ENCODE measurements around the gene RPL37A.

The RPL37A gene

GRCh38 chr2:216498379-216499352, at the start of gene RPL37A:
Gene RPL37A (plus strand): TSS chr2:216498844. CDS start chr2:216498875, 31 bp downstream.
- peak; percentile 88 for DNase-seq

GRCh38 chr2:216450346-216450745, 48.3 kb upstream of the RPL37A start:
- no peak for DNase-seq

DNA sequence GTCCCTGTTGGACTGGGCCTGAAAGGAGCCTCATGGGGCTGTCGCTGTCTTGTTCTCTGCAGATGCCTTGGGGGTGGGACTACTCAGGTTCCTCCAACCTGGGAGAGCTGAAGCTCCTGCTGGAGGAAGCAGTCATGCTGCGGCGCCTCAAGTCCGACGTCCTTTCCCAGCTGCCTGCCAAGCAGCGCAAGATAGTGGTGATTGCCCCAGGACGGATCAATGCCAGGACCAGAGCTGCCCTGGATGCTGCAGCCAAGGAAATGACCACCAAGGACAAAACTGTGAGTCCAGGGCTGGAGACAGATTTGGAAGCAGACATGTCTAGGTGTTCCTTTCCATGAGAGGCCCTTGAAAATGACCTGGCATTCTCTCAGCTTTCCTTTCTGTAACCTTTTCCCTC, 47.9 kb upstream of the RPL37A start:
- DNase-seq, result no peak

GRCh38 chr2:216453955-216454614, 44.6 kb upstream of the RPL37A start:
- DNase-seq, result no peak

- DNase-seq, result no peak
Measured at GRCh38 chr2:216463148-216463547, 35.5 kb upstream of the RPL37A start.

DNA sequence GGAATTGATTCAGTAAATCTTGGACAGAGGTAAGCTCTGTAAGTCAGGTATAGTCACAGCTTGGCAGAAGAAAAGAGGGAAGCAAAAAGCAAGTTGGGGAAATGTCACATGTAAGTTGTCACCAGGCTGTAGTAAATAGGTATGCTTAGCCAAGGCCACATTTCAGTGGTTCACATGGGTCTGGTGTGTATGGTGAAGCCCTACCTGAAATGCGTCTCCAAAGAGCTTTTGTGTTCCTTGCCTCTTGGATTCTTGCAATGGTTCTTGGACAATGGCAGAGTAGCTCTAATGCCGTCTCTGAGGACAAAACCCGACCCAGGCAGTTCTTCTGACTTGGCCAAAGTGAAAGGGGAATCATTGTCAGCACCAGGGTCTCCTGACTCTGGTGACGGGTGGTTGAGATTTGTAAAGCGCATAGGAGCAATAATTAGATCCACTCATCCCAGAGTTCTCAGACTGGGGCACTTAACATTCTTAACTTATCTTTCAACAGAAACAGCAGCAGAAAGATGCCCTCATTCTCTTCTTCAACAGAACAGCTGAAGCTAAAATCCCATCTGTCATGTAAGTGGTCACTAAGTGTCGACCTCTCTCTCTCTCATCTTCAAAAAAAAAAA, 34.4 kb upstream of the RPL37A start:
- DNase-seq, result no peak

- DNase-seq, result no peak
Measured at GRCh38 chr2:216465579-216466195, 33.0 kb upstream of the RPL37A start.

DNA sequence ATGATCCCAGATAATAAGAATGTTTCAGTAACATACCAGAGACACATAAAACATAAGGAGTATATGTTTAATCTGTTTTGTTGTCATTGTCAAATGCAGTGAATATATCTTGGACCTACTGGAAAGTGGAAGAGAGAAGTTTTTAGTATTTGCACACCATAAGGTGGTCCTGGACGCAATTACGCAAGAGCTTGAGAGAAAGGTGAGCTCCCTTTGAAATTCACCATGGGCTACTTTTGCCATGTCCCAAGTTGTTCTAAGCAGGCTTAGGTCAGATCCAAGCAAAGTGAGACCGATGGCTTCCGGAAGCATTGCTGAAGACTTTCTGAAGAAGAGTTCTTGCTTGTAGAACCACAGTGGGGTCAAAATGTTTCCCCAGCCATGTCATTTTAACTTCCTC, 30.8 kb upstream of the RPL37A start:
- no peak for DNase-seq

GRCh38 chr2:216469661-216470060, 29.0 kb upstream of the RPL37A start:
- DNase-seq, result no peak

DNA sequence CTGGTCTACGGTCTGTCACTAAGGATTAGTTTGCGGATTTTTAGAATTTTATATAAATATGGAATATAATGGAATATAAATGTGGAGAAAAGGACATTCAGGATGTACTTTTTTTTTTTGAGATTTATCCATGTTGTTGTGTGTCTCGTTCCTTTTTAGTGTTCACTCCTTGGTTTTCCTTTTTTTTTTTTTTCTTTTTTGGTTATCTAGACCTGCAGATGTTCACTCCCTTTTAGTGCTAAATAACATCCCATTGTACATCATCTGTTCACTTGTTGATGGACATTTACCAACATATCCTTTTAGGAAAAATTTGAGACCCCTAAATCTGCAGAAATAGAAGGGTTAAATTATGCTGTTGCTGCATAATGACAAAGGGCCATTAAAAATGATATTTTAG, 25.5 kb upstream of the RPL37A start:
- DNase-seq, result no peak

- DNase-seq, result no peak
Measured at GRCh38 chr2:216474925-216475670, 23.5 kb upstream of the RPL37A start.

- no peak for DNase-seq
Measured at GRCh38 chr2:216475767-216476166, 22.9 kb upstream of the RPL37A start.

DNA sequence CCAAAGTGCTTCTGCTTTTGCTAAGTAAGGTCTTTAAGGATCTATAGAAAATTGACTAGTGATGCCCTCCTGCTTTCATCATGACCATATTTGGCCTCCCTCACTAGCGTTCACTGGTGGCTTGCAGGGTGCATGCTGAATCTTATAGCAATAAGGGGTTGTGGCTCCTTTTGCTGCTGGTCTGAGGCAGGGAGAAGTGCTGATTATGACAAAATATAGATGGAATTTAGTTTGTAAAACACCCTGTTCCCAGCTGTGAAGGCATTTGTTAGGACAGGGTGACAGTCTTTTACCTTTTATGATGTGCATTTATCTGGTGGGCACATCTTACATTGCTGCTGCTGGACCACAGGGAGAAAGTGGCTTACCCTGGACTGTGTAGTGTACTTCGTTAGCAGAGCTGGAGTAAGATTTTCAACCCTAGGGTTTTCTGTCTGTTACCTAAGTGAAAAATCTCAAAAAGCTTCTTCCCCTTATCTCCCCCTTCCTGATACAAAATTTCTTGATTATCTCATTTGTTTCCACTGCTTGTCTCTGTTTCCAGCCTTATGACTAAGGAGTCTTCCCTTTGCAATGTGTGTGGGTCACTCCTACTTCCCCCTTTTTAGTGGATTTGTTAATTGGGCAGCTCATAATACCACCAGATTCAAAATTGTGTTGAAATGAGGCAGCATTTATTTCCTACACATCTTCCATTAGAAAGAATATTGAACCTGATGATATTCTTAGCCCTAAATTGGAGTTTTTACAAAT, 21.2 kb upstream of the RPL37A start:
- DNase-seq, result no peak

GRCh38 chr2:216478151-216478550, 20.5 kb upstream of the RPL37A start:
- no peak for DNase-seq

DNA sequence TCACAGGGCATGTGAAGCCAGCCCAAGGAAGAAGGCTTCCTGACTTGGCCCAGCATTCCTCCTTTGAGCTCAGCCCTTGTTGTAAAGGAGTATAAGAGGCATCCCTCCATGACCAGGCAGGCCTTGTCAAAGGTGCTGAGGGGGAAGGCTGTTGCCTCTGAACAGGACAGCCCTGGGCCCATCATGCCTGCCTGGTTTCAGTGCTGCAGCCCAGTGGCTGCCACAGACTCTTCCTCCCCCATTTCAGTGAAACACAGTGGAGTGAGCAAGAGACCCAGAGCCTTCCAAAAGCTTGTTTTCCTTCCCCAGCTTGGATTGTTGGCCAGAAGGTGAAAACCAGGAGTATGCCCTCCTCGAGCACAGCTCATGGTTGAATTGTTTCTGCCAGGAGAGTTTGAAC, 19.9 kb upstream of the RPL37A start:
- DNase-seq, result no peak

- DNase-seq, result no peak
Measured at GRCh38 chr2:216480221-216480620, 18.4 kb upstream of the RPL37A start.

DNA sequence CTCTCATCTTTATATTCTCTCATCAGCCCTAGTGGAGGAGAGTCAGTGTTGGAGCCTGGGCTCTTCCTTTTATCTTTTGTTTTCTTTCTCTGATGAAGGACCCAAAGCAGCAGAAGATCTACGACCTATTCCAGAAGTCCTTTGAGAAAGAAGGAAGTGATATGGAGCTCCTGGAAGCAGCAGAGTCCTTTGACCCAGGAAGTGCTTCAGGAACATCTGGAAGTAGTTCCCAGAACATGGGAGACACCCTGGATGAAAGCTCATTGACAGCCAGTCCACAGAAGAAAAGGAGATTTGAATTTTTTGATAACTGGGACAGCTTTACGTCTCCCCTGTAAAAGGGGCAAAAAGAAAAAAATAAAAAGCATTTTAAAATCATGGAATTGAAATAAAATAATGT, 16.0 kb upstream of the RPL37A start:
- DNase-seq, result no peak

DNA sequence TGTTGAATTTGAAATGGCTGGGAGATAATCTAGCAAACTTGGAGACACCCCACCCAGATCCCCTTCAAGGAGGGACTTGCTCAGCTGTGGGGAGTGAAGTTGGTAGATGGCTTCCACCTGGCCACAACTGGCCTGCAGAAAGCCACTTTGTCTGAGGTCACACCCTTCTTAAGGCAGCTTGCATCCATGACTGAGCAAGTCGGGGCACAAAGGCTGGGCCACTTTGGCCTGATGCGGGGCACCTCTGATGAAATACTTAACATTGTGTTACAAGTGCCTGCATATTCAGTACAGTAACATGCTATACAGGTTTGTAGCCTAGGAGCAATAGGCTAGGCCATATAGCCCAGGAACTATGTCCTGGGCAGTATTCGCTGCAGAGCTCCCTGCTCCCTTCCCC, 13.4 kb upstream of the RPL37A start:
- DNase-seq, result no peak

DNA sequence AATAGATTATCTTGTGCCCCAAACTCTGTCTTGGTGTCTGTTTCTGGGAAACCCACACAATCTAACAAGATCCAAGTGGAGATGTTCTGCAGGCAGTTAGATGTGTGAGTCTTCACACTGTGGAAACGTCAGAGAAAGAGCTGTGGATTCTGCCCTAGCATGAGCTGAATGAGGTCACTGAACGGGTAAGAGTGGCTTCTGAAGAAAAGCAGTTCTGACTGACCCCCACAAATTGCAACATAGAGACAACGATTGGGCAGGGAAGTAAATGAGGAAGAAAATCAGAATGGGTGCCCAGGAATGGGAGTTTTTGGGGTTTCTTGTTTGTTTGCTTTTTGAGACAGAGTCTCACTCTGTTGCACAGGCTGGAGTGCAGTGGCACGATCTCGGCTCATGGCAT, 12.9 kb upstream of the RPL37A start:
- no peak for DNase-seq

GRCh38 chr2:216486271-216486670, 12.4 kb upstream of the RPL37A start:
- no peak for DNase-seq

DNA sequence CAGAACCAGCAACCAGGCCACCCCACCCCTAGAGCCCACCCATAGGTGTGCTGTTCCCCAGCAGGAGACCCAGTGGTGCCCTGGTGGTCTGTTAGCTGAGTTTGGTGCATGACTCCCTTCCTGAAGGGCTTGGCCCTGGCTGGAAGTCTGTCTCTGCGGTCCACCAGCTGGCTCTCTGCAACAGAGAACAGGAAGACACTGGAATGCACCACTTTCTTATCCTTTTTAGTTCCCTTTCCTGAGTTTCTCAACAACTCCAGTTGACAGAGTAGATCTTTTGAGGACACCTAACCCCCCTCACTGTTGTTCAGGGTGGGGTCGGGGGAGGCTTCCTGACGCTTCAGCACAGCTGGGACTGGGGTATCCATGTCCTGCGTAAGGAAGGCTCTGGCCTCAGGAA, 11.9 kb upstream of the RPL37A start:
- no peak for DNase-seq

GRCh38 chr2:216490061-216490460, 8.6 kb upstream of the RPL37A start:
- DNase-seq, result no peak

Measured in DMS 273 treated with DMSO at 0.1 percent for 48 hours (cell line).